Measurements from ENCODE around the gene OR6B1. TPM values are rescaled to one million over a fixed set of nuclear protein-coding genes. Genes with fewer than 3 reads are reported as not detected.

Gene OR6B1
- total and polyA plus RNA-seq, 2 donors (not counting 1 experiment from before 2014, with no cell fraction given), result not detected

DNA sequence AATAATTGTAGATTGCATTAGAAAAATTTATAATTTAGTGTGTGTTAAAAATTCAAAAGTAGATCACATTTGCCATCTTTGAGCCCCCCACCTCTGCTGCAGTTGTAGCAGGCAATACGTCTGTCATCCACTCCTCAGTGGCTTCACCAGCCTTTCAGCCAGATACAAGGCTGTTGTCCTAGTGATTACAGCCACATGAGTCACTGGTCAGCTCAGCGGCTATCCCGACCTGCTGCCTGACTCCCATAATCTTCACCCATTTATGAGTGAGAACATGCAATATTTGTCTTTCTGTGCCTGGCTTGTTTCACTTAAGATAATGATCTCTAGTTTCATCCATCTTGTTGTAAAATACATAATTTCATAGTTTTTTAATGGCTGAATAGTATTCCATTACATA, 57.8 kb downstream of the OR6B1 start:
- Histone ChIP-seq H3K27ac (ENCODE audit: low read length in 2 of 2) (no peak overlapping the region), H3K9ac (ENCODE audit: low read length) (no peak overlapping the region), H3K79me2 (ENCODE audit: control insufficient read depth, insufficient read depth, low read length) (no peaks in the 10 kb centered on the region), H3K9me3 (ENCODE audit: control extremely low read depth in 1 of 3, control insufficient read depth in 2 of 3, insufficient read depth in 1 of 3, low read length in 2 of 3) (peaks cover 0 to 13% (median 0%) of the 10 kb centered on the region in 3 donors), H3K4me3 (ENCODE audit: control extremely low read depth in 1 of 5, extremely low read depth in 1 of 5, insufficient read depth in 1 of 5, low read depth in 2 of 5, low read length in 4 of 5) (no peak overlapping the region), H3K4me1 (ENCODE audit: control insufficient read depth in 2 of 2, insufficient read depth in 2 of 2, low read length in 2 of 2) (no peaks in the 10 kb centered on the region), H4K20me1 (ENCODE audit: control insufficient read depth, insufficient read depth, low read length, poor library complexity, severe bottlenecking) (no peaks in the 10 kb centered on the region), H3K36me3 (replicated peaks in 1 of 2; ENCODE audit: control extremely low read depth in 1 of 2, control insufficient read depth in 1 of 2, extremely low read depth in 1 of 2, insufficient read depth in 2 of 2, low read length in 1 of 2) (no peaks in the 10 kb centered on the region), H2AFZ (ENCODE audit: insufficient read depth, low read depth, low read length, poor library complexity, severe bottlenecking) (no peak overlapping the region), H3K27me3 (replicated peaks in 1 of 4; ENCODE audit: control extremely low read depth in 1 of 4, control insufficient read depth in 3 of 4, insufficient read depth in 4 of 4, low read length in 3 of 4) (peaks cover 0 to 4% (median 1%) of the 10 kb centered on the region in 4 experiments), H3K4me2 (replicated peaks; ENCODE audit: low read depth, low read length, poor library complexity, severe bottlenecking) (no peak overlapping the region)
- ATAC-seq (ENCODE audit: low read depth), result no peak
- TF ChIP-seq EZH2 (IDR thresholded peaks at IDR 0.05; ENCODE audit: borderline replicate concordance, insufficient read depth, low read depth, low read length, poor library complexity, severe bottlenecking), result no peak
- TF ChIP-seq, protein P1, sequence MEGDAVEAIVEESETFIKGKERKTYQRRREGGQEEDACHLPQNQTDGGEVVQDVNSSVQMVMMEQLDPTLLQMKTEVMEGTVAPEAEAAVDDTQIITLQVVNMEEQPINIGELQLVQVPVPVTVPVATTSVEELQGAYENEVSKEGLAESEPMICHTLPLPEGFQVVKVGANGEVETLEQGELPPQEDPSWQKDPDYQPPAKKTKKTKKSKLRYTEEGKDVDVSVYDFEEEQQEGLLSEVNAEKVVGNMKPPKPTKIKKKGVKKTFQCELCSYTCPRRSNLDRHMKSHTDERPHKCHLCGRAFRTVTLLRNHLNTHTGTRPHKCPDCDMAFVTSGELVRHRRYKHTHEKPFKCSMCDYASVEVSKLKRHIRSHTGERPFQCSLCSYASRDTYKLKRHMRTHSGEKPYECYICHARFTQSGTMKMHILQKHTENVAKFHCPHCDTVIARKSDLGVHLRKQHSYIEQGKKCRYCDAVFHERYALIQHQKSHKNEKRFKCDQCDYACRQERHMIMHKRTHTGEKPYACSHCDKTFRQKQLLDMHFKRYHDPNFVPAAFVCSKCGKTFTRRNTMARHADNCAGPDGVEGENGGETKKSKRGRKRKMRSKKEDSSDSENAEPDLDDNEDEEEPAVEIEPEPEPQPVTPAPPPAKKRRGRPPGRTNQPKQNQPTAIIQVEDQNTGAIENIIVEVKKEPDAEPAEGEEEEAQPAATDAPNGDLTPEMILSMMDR (IDR thresholded peaks at IDR 0.05), result no peak
- Mint-ChIP-seq H3K27me3 (peaks cover 10% of the 10 kb centered on the region), H3K27ac (no peak overlapping the region), H3K4me3 (no peak overlapping the region), H3K4me1 (no peaks in the 10 kb centered on the region), H3K9me3 (ENCODE audit: insufficient read depth) (peaks cover 2% of the 10 kb centered on the region)
- 82% methylated on average over 1 of the region's 3 CpGs for WGBS (ENCODE audit: insufficient coverage)
- intact Hi-C loops (cut with micrococcal nuclease), result no loop called here
- CTCF ChIA-PET, result no interaction called here
- POLR2A ChIA-PET, result no interaction called here
- DNase-seq, result no peak

Other genes with a start within 250 kb of the OR6B1 start
- 1.9 TPM in 2 replicates for gene CTAGE6, start 242.6 kb upstream of the OR6B1 start, total RNA-seq
- 0.10 TPM in 1 of 2 replicates, not detected in the other for gene CTAGE6, start 242.6 kb upstream of the OR6B1 start, polyA plus RNA-seq
- 17.3 and 19.7 TPM in 2 replicates for gene TCAF1, start 98.1 kb upstream of the OR6B1 start, total RNA-seq
- gene TCAF1, start 98.1 kb upstream of the OR6B1 start, polyA plus RNA-seq, result 7.1 and 8.6 TPM in 2 replicates
- not detected in 2 replicates for gene OR2F2, start 65.1 kb upstream of the OR6B1 start, total RNA-seq
- gene OR2F2, start 65.1 kb upstream of the OR6B1 start, polyA plus RNA-seq, result not detected in 2 replicates
- gene OR2F1, start 45.5 kb upstream of the OR6B1 start, total RNA-seq, result not detected in 2 replicates
- gene OR2F1, start 45.5 kb upstream of the OR6B1 start, polyA plus RNA-seq, result not detected in 2 replicates
- gene OR2A5, start 48.6 kb downstream of the OR6B1 start, total RNA-seq, result not detected in 2 replicates
- not detected in 2 replicates for gene OR2A5, start 48.6 kb downstream of the OR6B1 start, polyA plus RNA-seq
- gene OR2A25, start 69.5 kb downstream of the OR6B1 start, total RNA-seq, result not detected in 2 replicates
- gene OR2A25, start 69.5 kb downstream of the OR6B1 start, polyA plus RNA-seq, result not detected in 2 replicates
- gene OR2A12, start 86.0 kb downstream of the OR6B1 start, total RNA-seq, result not detected in 2 replicates
- not detected in 2 replicates for gene OR2A12, start 86.0 kb downstream of the OR6B1 start, polyA plus RNA-seq
- gene OR2A2, start 109.3 kb downstream of the OR6B1 start, total RNA-seq, result not detected in 2 replicates
- gene OR2A2, start 109.3 kb downstream of the OR6B1 start, polyA plus RNA-seq, result not detected in 2 replicates
- gene OR2A14, start 122.9 kb downstream of the OR6B1 start, total RNA-seq, result not detected in 2 replicates
- not detected in 2 replicates for gene OR2A14, start 122.9 kb downstream of the OR6B1 start, polyA plus RNA-seq
- gene CTAGE4, start 183.1 kb downstream of the OR6B1 start, total RNA-seq, result not detected in 2 replicates
- gene CTAGE4, start 183.1 kb downstream of the OR6B1 start, polyA plus RNA-seq, result 0.09 and 0.12 TPM in 2 replicates
- 2.1 and 4.2 TPM in 2 replicates for gene ARHGEF35, start 195.5 kb downstream of the OR6B1 start, total RNA-seq
- 0.34 and 0.36 TPM in 2 replicates for gene ARHGEF35, start 195.5 kb downstream of the OR6B1 start, polyA plus RNA-seq
- 0.10 TPM in 1 of 2 replicates, not detected in the other for gene OR2A42, start 239.3 kb downstream of the OR6B1 start, total RNA-seq
- gene OR2A42, start 239.3 kb downstream of the OR6B1 start, polyA plus RNA-seq, result 0.13 and 0.31 TPM in 2 replicates